ENCODE data around the gene SLC37A4.
"Not testable (repeated sequence)": the region's sequence is repeated elsewhere in the genome, so short reads cannot be mapped to it uniquely, and the experiment has no call there.

The SLC37A4 gene

DNA sequence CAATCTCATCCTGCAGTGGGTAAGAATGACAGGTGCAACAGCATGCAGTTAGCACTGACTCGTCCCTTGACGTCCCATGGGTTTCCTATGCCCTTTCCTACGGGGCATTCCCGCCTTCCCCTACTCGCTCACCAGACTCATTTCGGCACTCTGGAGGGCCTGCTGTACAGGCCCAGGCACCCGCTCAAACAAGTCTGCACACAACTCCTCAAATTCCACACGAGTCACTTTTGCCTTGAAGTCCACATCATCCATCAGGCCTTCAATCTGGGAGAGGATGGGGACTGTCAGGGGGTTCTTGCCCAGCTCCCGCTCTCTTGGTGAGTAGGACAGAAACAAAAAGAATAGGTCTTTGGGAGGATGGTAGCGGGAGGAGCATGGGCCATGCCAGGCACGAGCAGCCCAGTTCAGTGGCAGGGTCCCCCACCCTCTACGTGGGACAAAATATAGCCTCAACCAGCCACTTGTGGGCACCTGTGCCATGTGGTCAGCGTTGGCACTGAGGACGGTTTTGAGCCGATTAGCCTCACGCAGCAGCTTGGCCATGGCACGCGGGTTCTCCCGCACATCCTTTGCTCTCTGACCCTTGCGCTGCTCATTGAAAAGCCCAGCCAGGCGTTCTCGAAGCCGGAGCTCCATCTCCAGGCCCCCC, 21.6 kb upstream of the SLC37A4 start:
- no peak overlapping the region for H3K4me3 Mint-ChIP-seq
- peaks cover 35% of the 10 kb centered on the region for H3K4me1 Mint-ChIP-seq (ENCODE audit: low read depth)
- H3K36me3 Mint-ChIP-seq (ENCODE audit: low read depth): peaks cover 96% of the 10 kb centered on the region

DNA sequence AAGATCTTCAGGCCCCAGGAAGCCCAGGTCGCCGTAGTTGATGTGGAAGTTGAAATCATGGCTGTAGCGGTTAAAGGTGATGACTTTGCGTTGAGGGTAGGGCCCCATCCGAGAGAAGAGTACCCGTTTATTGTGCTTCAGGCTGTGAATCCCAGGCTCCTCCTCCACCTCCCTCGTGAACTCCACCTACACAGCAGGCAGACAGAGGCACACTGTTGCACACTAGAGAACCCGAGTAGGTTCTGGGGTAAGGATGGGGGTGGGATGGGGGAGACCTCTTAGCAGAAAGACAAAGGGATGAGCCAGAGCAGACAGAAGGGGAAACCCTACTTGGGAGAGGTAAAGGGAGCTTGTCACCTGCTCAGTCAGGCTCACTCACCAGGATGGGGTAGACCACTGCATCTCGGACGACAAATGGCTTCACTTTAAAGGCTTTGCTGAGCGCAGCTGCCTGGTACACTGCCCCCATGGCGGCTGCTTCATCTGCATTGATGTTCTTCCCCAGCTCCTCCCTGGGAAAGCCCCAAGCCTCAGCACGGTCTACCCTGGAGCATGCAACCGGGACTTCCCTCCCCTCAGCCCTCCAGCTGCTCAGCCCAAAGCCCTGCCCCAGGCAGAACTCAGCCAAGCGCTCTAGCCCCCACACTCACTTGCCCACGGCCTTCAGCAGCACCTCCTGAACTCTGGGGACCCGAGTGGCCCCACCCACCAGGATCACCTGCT, 20.9 kb upstream of the SLC37A4 start:
- Mint-ChIP-seq H3K27ac (no peak overlapping the region), H3K4me1 (ENCODE audit: low read depth) (peaks cover 35% of the 10 kb centered on the region), H3K9me3 (no peaks in the 10 kb centered on the region), H3K36me3 (ENCODE audit: low read depth) (peaks cover 96% of the 10 kb centered on the region), H3K27me3 (no peaks in the 10 kb centered on the region), H3K4me3 (no peak overlapping the region)
- intact Hi-C loops (cut with micrococcal nuclease): no loop called here

More for the DNA sequence above, 21.6 kb upstream of the SLC37A4 start:
- Mint-ChIP-seq H3K27ac (no peak overlapping the region), H3K9me3 (no peaks in the 10 kb centered on the region), H3K27me3 (no peaks in the 10 kb centered on the region)
- intact Hi-C loops (cut with micrococcal nuclease): no loop called here

DNA sequence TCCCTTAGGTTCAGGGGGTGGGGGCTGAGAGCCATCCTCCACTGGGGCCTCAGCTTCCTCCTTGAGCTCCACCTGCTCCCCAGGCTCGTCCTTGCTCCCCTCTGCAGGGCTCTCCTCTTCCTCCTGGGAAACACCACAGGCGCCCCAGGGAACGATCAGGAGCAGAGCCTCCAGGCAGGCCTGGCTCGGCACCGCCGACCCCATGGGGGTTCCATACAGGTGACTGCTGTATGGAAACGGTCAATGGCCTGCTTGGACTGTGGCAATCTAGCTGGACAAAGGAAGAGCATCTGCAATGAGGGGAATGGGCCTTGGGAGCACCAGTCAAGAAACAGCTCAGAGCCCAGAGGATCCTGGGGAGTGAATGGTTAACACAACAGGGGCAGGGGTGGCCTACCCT, 18.4 kb upstream of the SLC37A4 start:
- Mint-ChIP-seq H3K4me1 (ENCODE audit: low read depth) (peaks cover 12% of the 10 kb centered on the region), H3K36me3 (ENCODE audit: low read depth) (peaks cover 98% of the 10 kb centered on the region), H3K4me3 (no peak overlapping the region), H3K27me3 (no peaks in the 10 kb centered on the region), H3K9me3 (no peaks in the 10 kb centered on the region), H3K27ac (peak overlapping the region; percentile 9)
- intact Hi-C loops (cut with micrococcal nuclease): no loop called here

DNA sequence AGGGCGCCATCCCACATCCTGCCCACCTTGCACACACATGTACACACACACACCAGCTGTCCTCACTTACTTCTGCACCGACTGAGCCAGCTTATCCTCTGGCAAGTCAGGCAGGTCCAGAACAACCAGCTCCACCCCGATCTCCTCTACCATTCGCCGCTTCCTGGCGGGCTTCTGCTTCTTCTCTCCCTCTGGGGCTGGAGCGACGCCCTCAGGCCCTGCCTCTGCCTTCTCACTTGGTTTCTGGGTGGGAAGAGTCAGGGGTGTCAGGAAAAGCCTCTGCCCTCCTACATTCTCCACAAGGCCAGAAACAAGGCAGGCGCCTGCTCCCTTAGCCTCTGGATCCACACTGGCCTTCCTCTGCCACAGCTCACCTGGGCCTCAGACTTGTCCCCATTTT, 18.0 kb upstream of the SLC37A4 start:
- Mint-ChIP-seq H3K4me3 (no peak overlapping the region), H3K27me3 (no peaks in the 10 kb centered on the region), H3K4me1 (ENCODE audit: low read depth) (peaks cover 8% of the 10 kb centered on the region), H3K36me3 (ENCODE audit: low read depth) (peaks cover 95% of the 10 kb centered on the region), H3K9me3 (no peaks in the 10 kb centered on the region), H3K27ac (peak overlapping the region; percentile 9)
- intact Hi-C loops (cut with micrococcal nuclease): no loop called here

DNA sequence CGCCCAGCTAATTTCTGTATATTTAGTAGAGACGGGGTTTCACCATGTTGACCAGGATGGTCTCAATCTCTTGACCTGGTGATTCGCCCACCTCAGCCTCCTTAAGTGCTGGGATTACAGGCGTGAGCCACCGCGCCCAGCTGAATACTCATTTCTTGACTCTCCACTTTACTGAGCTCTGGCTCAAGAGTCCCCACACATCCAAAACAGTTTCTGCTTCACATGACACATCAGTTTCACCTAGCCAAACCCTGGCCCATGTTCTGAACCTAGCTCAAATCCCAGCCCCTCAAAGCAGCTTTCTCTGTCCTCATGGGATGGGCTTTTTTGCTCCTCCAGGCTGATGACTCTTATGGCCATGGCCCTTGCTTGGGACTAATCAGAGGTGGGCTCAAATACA, 16.5 kb upstream of the SLC37A4 start:
- Mint-ChIP-seq H3K4me3 (no peak overlapping the region), H3K27ac (no peak overlapping the region), H3K9me3 (no peaks in the 10 kb centered on the region), H3K36me3 (ENCODE audit: low read depth) (peaks cover 80% of the 10 kb centered on the region), H3K27me3 (no peaks in the 10 kb centered on the region), H3K4me1 (ENCODE audit: low read depth) (no peaks in the 10 kb centered on the region)
- intact Hi-C loops (cut with micrococcal nuclease): no loop called here

DNA sequence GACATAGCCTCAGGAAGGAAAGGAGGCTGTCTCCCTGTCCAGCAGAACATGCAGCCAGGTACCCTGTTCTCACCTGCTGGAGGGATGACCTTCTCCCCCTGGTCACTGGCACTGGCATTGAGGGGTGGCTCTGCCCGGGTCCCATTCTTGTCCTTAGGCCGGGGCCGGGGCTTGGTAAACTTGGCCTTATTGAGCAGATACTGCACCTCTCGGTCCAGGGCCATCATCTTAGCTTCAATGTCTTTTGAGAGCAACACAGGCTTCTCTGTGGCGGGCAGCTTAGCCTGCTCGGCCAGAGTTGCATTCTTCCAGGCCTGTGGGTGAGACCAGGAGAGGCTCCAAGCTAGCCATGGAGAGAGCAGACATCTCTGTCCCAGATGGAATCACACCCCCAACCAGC, 15.8 kb upstream of the SLC37A4 start:
- no peaks in the 10 kb centered on the region for H3K9me3 Mint-ChIP-seq
- intact Hi-C loops (cut with micrococcal nuclease): no loop called here
- no peaks in the 10 kb centered on the region for H3K4me1 Mint-ChIP-seq (ENCODE audit: low read depth)
- no peaks in the 10 kb centered on the region for H3K27me3 Mint-ChIP-seq
- H3K4me3 Mint-ChIP-seq: no peak overlapping the region
- H3K27ac Mint-ChIP-seq: no peak overlapping the region
- peaks cover 73% of the 10 kb centered on the region for H3K36me3 Mint-ChIP-seq (ENCODE audit: low read depth)

DNA sequence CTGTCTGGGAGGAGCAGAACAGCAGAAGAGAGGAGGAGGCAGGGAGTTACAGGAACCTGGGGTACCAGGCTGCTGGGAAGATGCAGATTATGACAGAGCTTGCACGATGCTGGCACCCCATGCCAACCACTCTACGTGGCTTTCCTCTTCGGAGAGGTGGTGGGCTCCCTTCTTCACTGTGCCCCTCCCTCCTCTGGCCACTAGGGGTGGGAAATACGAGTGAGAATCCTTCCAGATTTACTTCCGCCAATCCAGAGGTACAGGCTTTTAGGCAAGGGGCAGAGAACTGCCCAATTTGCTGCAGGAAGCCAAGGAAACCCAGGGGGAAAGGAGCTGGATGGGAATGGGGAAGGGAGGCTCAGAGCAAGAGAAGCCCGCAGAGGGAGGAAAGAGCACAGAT, 14.0 kb upstream of the SLC37A4 start:
- Mint-ChIP-seq H3K4me3 (no peak overlapping the region), H3K9me3 (no peaks in the 10 kb centered on the region), H3K27ac (no peak overlapping the region), H3K36me3 (ENCODE audit: low read depth) (peaks cover 57% of the 10 kb centered on the region), H3K4me1 (ENCODE audit: low read depth) (peaks cover 2% of the 10 kb centered on the region), H3K27me3 (no peaks in the 10 kb centered on the region)
- intact Hi-C loops (cut with micrococcal nuclease): no loop called here

DNA sequence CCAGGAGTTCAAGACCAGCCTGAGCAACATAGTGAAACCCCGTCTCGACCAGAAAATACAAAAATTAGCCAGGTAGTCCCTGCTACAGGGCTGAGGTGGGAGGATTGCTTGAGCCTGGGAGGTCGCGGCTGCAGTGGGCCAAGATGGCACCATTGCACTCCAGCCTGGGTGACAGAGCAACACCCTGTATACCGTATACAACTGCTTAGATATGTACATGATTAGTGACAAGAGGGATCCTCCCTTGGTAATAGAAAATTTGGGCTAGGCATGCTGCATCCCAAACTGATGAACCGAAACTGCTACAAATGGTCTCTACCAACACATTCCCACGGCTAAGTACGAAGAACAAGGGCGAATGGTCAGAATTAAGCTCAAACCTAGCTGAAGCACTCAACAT, 12.2 kb upstream of the SLC37A4 start:
- Mint-ChIP-seq H3K4me1 (ENCODE audit: low read depth) (peaks cover 10% of the 10 kb centered on the region), H3K9me3 (no peaks in the 10 kb centered on the region), H3K27ac (no peak overlapping the region), H3K4me3 (no peak overlapping the region), H3K27me3 (peaks cover 3% of the 10 kb centered on the region), H3K36me3 (ENCODE audit: low read depth) (peaks cover 39% of the 10 kb centered on the region)
- intact Hi-C loops (cut with micrococcal nuclease): no loop called here

DNA sequence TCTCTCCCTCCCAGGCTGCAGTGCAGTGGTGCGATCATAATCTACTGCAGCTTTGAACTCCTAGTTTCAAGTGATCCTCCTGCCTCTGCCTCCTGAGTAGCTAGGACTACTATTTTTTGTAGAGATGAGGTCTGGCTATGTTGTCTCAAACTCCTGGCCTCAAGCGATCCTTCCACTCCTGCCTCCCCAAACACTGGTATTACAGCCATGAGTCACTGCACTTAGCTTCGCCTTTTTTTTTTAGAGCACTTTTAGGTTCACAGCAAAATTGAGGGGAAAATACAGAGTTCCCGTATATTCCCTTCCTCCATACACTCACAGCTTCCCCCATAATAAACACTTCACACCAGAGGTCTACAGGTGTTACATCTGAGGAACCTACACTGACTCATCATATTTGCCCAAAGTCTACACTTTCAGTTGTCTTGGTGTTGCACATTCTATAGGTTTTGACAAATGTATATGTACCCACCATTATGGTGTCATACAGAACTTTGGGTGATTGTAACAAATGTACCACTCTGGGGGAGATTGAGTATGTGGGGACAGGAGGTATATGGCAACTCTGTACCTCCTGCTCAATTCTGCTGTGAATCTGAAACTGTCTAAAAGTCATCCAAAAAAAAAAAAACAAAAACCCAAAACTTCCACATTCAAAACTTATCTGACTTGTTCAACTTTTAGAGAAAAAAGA, 11.3 kb upstream of the SLC37A4 start:
- Mint-ChIP-seq H3K9me3 (no peaks in the 10 kb centered on the region), H3K4me3 (no peak overlapping the region), H3K36me3 (ENCODE audit: low read depth) (peaks cover 30% of the 10 kb centered on the region), H3K4me1 (ENCODE audit: low read depth) (peaks cover 10% of the 10 kb centered on the region), H3K27ac (no peak overlapping the region), H3K27me3 (peaks cover 3% of the 10 kb centered on the region)
- intact Hi-C loops (cut with micrococcal nuclease): no loop called here

DNA sequence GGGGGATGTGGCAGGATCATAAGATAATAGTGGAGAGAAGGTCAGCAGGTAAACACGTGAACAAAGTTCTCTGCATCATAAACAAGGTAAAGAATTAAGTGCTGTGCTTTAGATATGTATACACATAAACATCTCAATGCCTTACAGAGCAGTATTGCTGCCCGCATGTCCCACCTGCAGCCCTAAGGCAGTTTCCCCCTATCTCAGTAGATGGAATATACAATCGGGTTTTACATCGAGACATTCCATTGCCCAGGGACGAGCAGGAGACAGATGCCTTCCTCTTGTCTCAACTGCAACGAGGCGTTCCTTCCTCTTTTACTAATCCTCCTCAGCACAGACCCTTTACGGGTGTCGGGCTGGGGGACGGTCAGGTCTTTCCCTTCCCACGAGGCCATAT, 8.8 kb upstream of the SLC37A4 start:
- H3K36me3 Mint-ChIP-seq (ENCODE audit: low read depth); H3K27ac Mint-ChIP-seq; H3K27me3 Mint-ChIP-seq; intact Hi-C loops (cut with micrococcal nuclease); H3K9me3 Mint-ChIP-seq: not testable (repeated sequence)
- H3K4me1 Mint-ChIP-seq (ENCODE audit: low read depth): peaks cover 10% of the 10 kb centered on the region
- H3K4me3 Mint-ChIP-seq: peak overlapping the region; percentile 35

DNA sequence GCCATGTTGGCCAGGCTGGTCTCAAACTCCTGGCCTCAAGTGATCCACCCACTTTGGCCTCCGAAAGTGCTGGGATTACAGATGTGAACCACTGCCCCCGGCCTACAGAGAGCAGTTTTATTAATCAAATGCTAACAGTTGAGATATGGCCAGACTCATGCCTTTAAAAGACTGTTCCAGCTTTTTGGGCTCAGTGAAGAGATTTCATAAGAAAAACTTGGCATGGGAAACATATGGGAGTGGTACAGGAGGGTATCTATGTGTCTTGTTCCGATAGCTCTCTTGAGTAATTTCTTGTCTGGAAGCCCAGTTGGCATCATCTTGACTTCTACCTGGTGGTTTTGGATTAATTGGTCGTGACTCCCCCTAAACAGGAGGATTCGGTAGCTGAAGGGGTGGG, 8.2 kb upstream of the SLC37A4 start:
- peaks cover 10% of the 10 kb centered on the region for H3K4me1 Mint-ChIP-seq (ENCODE audit: low read depth)
- intact Hi-C loops (cut with micrococcal nuclease): no loop called here
- H3K27ac Mint-ChIP-seq: no peak overlapping the region
- peaks cover 3% of the 10 kb centered on the region for H3K27me3 Mint-ChIP-seq
- H3K9me3 Mint-ChIP-seq: no peaks in the 10 kb centered on the region
- no peak overlapping the region for H3K4me3 Mint-ChIP-seq
- H3K36me3 Mint-ChIP-seq (ENCODE audit: low read depth): no peaks in the 10 kb centered on the region

DNA sequence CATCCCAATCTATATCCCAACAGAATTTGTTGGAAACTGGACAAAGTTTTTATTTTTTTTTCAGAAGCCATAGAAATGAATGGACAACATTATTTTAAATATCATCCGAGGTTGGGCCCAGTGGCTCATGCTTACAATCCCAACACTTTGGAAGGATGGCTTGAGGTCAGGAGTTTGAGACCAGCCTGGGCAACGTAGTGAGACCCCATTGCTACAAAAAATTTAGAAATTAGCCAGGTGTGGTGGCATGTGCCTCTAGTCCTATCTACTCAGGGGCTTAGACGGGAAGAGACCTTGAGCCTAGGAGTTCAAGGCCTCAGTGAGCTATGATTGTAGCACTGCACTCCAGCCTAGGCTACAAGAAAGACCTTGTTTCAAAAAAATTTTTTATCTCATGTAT, 4.1 kb upstream of the SLC37A4 start:
- Mint-ChIP-seq H3K4me3 (no peak overlapping the region), H3K27ac (no peak overlapping the region), H3K4me1 (ENCODE audit: low read depth) (peaks cover 14% of the 10 kb centered on the region), H3K27me3 (peaks cover 4% of the 10 kb centered on the region), H3K36me3 (ENCODE audit: low read depth) (peaks cover 8% of the 10 kb centered on the region), H3K9me3 (no peaks in the 10 kb centered on the region)
- intact Hi-C loops (cut with micrococcal nuclease): no loop called here

DNA sequence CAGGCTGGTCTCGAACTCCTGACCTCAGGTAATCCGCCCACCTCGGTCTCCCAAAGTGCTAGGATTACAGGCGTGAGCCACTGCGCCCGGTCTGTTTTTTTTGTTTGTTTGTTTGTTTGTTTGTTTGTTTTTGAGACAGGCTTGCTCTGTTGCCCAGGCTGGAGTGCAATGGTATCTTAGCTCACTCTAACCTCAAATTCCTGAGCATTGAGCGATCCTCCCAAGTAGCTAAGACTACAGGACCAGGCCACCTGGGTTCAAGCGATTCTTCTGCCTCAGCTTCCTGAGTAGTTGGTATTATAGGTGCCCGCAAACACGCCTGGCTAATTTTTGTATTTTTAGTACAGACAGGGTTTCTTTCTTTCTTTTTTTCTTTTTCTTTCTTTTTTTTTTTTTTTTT, 2.7 kb upstream of the SLC37A4 start:
- H3K9me3 Mint-ChIP-seq; H3K27ac Mint-ChIP-seq; intact Hi-C loops (cut with micrococcal nuclease); H3K27me3 Mint-ChIP-seq; H3K4me3 Mint-ChIP-seq: not testable (repeated sequence)
- Mint-ChIP-seq H3K4me1 (ENCODE audit: low read depth) (peaks cover 18% of the 10 kb centered on the region), H3K36me3 (ENCODE audit: low read depth) (peaks cover 16% of the 10 kb centered on the region)

DNA sequence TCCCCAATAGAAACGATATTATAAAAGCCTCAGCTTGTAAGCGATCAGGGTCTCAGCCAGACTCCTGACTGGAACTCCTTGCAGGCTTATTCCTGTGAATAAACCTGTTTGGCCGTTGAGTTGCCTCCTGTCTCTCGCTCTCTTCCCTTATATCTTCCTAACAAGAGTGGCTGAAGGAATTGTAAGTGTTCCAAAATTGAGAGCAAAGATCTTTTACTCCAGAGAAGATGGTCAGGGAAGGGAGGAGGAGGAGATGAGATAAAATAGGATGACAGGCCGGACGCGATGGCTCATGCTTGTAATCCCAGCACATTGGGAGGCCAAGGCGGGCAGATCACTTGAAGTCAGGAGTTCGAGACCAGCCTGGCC, 1.2 kb upstream of the SLC37A4 start:
- Mint-ChIP-seq H3K27ac (no peak overlapping the region), H3K36me3 (ENCODE audit: low read depth) (peaks cover 31% of the 10 kb centered on the region), H3K4me1 (ENCODE audit: low read depth) (peaks cover 33% of the 10 kb centered on the region), H3K27me3 (peaks cover 2% of the 10 kb centered on the region), H3K9me3 (no peaks in the 10 kb centered on the region), H3K4me3 (no peak overlapping the region)
- intact Hi-C loops (cut with micrococcal nuclease): no loop called here

All from dendritic cell treated with granulocyte-macrophage colony-stimulating factor and Interleukin-4, amounts not matched to agents 40 ng/mL and 50 ng/mL, for 4 days (primary cell).